ENCODE measurements around the gene CD300LG. TPM values are rescaled to one million over a fixed set of nuclear protein-coding genes. Genes with fewer than 3 reads are reported as not detected.

CD300LG gene
- total RNA-seq, 4 donors from 2014 or later: 6.8 to 21.4 (median 9.5) TPM

DNA sequence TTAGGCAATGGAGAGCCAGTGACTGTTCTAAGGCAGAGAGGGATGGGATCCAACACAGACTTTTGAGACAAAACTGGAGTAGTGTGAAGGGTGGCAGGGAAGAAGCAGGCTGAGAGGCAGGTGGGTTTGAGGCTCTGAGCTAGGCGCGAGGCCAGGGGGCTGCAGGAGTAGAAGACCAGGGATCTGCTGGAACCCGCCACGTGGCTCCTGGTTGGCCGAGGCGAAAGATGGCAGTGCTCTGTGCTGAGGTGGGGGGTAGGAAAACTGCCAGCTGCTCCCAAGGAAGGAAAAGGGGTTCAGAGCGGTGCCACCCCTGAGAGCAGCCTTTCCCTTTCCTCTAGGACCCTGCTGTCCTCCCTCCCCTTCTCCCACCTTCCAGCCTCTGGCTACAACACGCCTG is 5.6 kb downstream of the CD300LG start:
- no peak overlapping the region for H3K27ac ChIP-seq
- H3K27me3 ChIP-seq: peaks cover 28% of the 10 kb centered on the region
- H3K4me1 ChIP-seq: no peaks in the 10 kb centered on the region
- TF ChIP-seq EP300 (IDR thresholded peaks at IDR 0.05) (no peak), POLR2A (IDR thresholded peaks at IDR 0.05) (no peak), CTCF (IDR thresholded peaks at IDR 0.05) (no peak), POLR2AphosphoS5 (IDR thresholded peaks at IDR 0.05) (no peak)
- DNase-seq (ENCODE audit: low spot score in 2 of 2): no peak
- WGBS: 91% methylated on average over 8 of the region's 8 CpGs
- no peaks in the 10 kb centered on the region for H3K9me3 ChIP-seq
- H3K4me3 ChIP-seq: no peak overlapping the region
- H3K36me3 ChIP-seq: no peaks in the 10 kb centered on the region

DNA sequence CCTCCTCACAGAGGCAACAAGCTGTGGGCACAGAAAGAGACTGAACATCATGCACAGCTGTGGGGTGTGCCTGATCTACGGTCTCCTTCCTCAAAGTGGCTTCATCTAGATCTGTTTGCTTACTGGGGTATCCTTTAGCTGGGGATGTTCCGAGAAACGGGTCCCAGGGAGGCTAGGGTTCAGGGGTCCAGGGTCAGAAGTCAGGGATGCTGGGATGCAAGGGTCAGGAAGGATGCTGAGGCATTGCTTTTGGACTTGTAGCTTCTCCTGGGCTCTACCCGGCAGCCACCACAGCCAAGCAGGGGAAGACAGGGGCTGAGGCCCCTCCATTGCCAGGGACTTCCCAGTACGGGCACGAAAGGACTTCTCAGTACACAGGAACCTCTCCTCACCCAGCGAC is 6.6 kb downstream of the CD300LG start:
- peaks cover 28% of the 10 kb centered on the region for H3K27me3 ChIP-seq

DNA sequence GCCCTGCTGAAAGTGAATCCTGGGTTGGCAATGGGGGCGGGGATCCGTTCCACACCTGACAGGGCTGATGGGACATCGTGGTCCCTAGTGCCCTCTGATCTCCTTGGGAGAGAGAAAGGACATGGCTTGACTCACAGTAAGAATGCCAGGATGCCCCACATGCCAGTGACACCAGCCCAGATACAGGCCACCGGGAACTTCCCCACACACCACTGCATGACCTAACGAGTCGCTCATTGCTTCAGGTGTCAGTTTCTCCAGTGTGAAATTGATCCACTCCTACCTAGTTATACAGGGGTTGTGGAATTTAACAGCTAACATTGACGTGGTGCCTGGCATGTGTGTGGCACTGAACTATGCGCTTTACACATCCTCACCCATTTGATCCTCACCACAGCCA is 7.5 kb downstream of the CD300LG start:
- Histone ChIP-seq H3K4me1 (no peaks in the 10 kb centered on the region), H3K4me3 (no peak overlapping the region), H3K36me3 (no peaks in the 10 kb centered on the region), H3K9me3 (no peaks in the 10 kb centered on the region), H3K27ac (no peak overlapping the region), H3K27me3 (peaks cover 25% of the 10 kb centered on the region)
- no peak for DNase-seq (ENCODE audit: low spot score in 2 of 2)
- 75% methylated on average over 8 of the region's 8 CpGs for WGBS
- no peak for TF ChIP-seq EP300 (IDR thresholded peaks at IDR 0.05)
- no peak for TF ChIP-seq POLR2A (IDR thresholded peaks at IDR 0.05)
- TF ChIP-seq POLR2AphosphoS5 (IDR thresholded peaks at IDR 0.05): no peak
- no peak for TF ChIP-seq CTCF (IDR thresholded peaks at IDR 0.05)

More for the DNA sequence above, 6.6 kb downstream of the CD300LG start:
- no peak for TF ChIP-seq POLR2A (IDR thresholded peaks at IDR 0.05)
- no peak for TF ChIP-seq POLR2AphosphoS5 (IDR thresholded peaks at IDR 0.05)
- TF ChIP-seq EP300 (IDR thresholded peaks at IDR 0.05): no peak
- no peak for TF ChIP-seq CTCF (IDR thresholded peaks at IDR 0.05)
- H3K4me1 ChIP-seq: no peaks in the 10 kb centered on the region
- no peaks in the 10 kb centered on the region for H3K9me3 ChIP-seq
- 76% methylated on average over 4 of the region's 7 CpGs for WGBS
- DNase-seq (ENCODE audit: low spot score in 2 of 2): no peak
- no peak overlapping the region for H3K4me3 ChIP-seq
- no peak overlapping the region for H3K27ac ChIP-seq
- H3K36me3 ChIP-seq: no peaks in the 10 kb centered on the region

DNA sequence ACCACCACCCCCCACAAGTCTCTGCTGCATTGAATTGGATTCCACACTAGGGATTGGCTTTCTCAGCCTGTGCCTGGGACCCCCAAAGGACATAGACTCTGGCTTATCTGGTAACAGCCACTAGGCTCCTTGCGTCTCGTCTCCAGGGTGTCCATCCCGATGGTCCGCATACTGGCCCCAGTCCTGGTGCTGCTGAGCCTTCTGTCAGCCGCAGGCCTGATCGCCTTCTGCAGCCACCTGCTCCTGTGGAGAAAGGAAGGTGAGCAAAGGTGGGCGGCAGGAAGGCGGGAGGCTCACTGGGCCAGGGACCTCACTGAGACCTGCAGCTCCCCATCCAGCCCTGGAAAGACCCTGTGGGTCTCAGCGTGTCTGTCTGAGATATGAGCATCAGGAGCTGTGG is 8.1 kb downstream of the CD300LG start:
- no peaks in the 10 kb centered on the region for H3K36me3 ChIP-seq
- H3K27me3 ChIP-seq: peaks cover 24% of the 10 kb centered on the region
- TF ChIP-seq EP300 (IDR thresholded peaks at IDR 0.05) (no peak), CTCF (IDR thresholded peaks at IDR 0.05) (no peak), POLR2AphosphoS5 (IDR thresholded peaks at IDR 0.05) (no peak), POLR2A (IDR thresholded peaks at IDR 0.05) (no peak)
- WGBS: 85% methylated on average over 9 of the region's 9 CpGs
- H3K4me1 ChIP-seq: peaks cover under 1% of the 10 kb centered on the region
- no peak overlapping the region for H3K4me3 ChIP-seq
- DNase-seq (ENCODE audit: low spot score in 2 of 2): no peak
- H3K27ac ChIP-seq: no peak overlapping the region
- H3K9me3 ChIP-seq: no peaks in the 10 kb centered on the region

GRCh38 chr17:43856141-43856540 is 9.2 kb downstream of the CD300LG start:
- TF ChIP-seq CTCF (IDR thresholded peaks at IDR 0.05) (no peak), POLR2A (IDR thresholded peaks at IDR 0.05) (no peak), POLR2AphosphoS5 (IDR thresholded peaks at IDR 0.05) (no peak), EP300 (IDR thresholded peaks at IDR 0.05) (no peak)
- no peak for DNase-seq (ENCODE audit: low spot score in 2 of 2)
- Histone ChIP-seq H3K27ac (no peak overlapping the region), H3K4me1 (peaks cover 11% of the 10 kb centered on the region), H3K27me3 (peaks cover 24% of the 10 kb centered on the region), H3K9me3 (no peaks in the 10 kb centered on the region), H3K36me3 (no peaks in the 10 kb centered on the region), H3K4me3 (no peak overlapping the region)
- 90% methylated on average over 3 of the region's 3 CpGs for WGBS

Measured in suprapubic skin (tissue), 4 donors.